WTC11 (cell line): ENCODE results near the gene NEDD4L.

Experiments
- NR2C2 ChIP-seq: sonication (generic); formaldehyde crosslinking; IDR thresholded peaks from 2 replicates; pipeline ENCODE4 v1.8.0; 2022; ENCODE audit warnings: mild to moderate bottlenecking, missing genetic modification reagents
- PRRX2 ChIP-seq: fragments of 250-450 bp; sonication (Bioruptor Pico); IDR thresholded peaks from 2 replicates; pipeline ENCODE4 v1.8.0; 2021; ENCODE audit warnings: mild to moderate bottlenecking
- ZBTB21 ChIP-seq: sonication (generic); formaldehyde crosslinking; IDR thresholded peaks from 2 replicates; pipeline ENCODE4 v1.8.1; 2023; ENCODE audit warnings: mild to moderate bottlenecking, missing genetic modification reagents, borderline replicate concordance
- ZNF416 ChIP-seq: fragments of 250-450 bp; sonication (Bioruptor Pico); IDR thresholded peaks from 2 replicates; pipeline ENCODE4 v1.9.0; 2021; ENCODE audit warnings: mild to moderate bottlenecking, inconsistent platforms
- TF ChIP-seq, protein P1 (sequence below): fragments of 200-600 bp; IDR thresholded peaks from 2 replicates; pipeline ENCODE4 v1.8.0; 2022; ENCODE audit warnings: antibody characterized with exemption
- TF ChIP-seq, protein P2 (sequence below): sonication (generic); formaldehyde crosslinking; IDR thresholded peaks from 2 replicates; pipeline ENCODE4 v1.8.1; 2023; ENCODE audit warnings: mild to moderate bottlenecking, missing genetic modification reagents, moderate library complexity
- TF ChIP-seq, protein P3 (sequence below): fragments of 250-450 bp; sonication (Bioruptor Pico); IDR thresholded peaks from 2 replicates; pipeline ENCODE4 v1.9.0; 2021; ENCODE audit warnings: mild to moderate bottlenecking
- TF ChIP-seq, protein P4 (sequence below): sonication (generic); formaldehyde crosslinking; IDR thresholded peaks from 2 replicates; pipeline ENCODE4 v1.8.0; 2022; ENCODE audit warnings: mild to moderate bottlenecking, missing genetic modification reagents
- TF ChIP-seq, protein P5 (sequence below): sonication (generic); formaldehyde crosslinking; IDR thresholded peaks from 2 replicates; pipeline ENCODE4 v1.8.1; 2023; ENCODE audit warnings: mild to moderate bottlenecking, missing genetic modification reagents

DNA sequence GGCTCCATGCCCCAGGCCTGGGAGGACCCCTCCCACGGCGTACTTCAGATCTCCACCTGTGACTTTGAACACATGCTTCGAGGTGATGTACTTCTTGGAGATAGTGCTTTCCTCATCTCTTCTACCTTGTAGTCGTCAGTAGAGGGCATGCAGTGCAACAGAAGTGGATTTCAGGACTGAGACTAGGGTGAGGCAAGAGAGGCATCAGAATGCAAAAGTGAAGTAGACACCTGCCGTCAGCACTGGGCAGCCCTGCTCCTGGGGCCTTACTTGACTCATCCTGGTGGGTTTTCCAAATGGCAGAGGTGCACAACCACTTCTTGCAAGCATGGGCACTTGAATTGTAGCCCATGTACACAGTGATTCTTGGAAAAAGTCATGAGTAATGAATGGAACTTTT lies 258.8 kb downstream of the NEDD4L start:
- TF ChIP-seq, protein P1, sequence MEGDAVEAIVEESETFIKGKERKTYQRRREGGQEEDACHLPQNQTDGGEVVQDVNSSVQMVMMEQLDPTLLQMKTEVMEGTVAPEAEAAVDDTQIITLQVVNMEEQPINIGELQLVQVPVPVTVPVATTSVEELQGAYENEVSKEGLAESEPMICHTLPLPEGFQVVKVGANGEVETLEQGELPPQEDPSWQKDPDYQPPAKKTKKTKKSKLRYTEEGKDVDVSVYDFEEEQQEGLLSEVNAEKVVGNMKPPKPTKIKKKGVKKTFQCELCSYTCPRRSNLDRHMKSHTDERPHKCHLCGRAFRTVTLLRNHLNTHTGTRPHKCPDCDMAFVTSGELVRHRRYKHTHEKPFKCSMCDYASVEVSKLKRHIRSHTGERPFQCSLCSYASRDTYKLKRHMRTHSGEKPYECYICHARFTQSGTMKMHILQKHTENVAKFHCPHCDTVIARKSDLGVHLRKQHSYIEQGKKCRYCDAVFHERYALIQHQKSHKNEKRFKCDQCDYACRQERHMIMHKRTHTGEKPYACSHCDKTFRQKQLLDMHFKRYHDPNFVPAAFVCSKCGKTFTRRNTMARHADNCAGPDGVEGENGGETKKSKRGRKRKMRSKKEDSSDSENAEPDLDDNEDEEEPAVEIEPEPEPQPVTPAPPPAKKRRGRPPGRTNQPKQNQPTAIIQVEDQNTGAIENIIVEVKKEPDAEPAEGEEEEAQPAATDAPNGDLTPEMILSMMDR = no peak
- TF ChIP-seq ZNF416 (CRISPR knock-in tag) (no peak), ZBTB21 (CRISPR knock-in tag) (no peak), PRRX2 (CRISPR knock-in tag) (no peak), NR2C2 (no peak)
- TF ChIP-seq, protein P2, sequence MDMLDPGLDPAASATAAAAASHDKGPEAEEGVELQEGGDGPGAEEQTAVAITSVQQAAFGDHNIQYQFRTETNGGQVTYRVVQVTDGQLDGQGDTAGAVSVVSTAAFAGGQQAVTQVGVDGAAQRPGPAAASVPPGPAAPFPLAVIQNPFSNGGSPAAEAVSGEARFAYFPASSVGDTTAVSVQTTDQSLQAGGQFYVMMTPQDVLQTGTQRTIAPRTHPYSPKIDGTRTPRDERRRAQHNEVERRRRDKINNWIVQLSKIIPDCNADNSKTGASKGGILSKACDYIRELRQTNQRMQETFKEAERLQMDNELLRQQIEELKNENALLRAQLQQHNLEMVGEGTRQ = no peak
- TF ChIP-seq, protein P3, sequence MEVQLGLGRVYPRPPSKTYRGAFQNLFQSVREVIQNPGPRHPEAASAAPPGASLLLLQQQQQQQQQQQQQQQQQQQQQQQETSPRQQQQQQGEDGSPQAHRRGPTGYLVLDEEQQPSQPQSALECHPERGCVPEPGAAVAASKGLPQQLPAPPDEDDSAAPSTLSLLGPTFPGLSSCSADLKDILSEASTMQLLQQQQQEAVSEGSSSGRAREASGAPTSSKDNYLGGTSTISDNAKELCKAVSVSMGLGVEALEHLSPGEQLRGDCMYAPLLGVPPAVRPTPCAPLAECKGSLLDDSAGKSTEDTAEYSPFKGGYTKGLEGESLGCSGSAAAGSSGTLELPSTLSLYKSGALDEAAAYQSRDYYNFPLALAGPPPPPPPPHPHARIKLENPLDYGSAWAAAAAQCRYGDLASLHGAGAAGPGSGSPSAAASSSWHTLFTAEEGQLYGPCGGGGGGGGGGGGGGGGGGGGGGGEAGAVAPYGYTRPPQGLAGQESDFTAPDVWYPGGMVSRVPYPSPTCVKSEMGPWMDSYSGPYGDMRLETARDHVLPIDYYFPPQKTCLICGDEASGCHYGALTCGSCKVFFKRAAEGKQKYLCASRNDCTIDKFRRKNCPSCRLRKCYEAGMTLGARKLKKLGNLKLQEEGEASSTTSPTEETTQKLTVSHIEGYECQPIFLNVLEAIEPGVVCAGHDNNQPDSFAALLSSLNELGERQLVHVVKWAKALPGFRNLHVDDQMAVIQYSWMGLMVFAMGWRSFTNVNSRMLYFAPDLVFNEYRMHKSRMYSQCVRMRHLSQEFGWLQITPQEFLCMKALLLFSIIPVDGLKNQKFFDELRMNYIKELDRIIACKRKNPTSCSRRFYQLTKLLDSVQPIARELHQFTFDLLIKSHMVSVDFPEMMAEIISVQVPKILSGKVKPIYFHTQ (CRISPR knock-in tag) = no peak
- TF ChIP-seq, protein P4, sequence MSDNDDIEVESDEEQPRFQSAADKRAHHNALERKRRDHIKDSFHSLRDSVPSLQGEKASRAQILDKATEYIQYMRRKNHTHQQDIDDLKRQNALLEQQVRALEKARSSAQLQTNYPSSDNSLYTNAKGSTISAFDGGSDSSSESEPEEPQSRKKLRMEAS (CRISPR knock-in tag) = no peak
- TF ChIP-seq, protein P5, sequence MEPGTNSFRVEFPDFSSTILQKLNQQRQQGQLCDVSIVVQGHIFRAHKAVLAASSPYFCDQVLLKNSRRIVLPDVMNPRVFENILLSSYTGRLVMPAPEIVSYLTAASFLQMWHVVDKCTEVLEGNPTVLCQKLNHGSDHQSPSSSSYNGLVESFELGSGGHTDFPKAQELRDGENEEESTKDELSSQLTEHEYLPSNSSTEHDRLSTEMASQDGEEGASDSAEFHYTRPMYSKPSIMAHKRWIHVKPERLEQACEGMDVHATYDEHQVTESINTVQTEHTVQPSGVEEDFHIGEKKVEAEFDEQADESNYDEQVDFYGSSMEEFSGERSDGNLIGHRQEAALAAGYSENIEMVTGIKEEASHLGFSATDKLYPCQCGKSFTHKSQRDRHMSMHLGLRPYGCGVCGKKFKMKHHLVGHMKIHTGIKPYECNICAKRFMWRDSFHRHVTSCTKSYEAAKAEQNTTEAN = no peak
